ENCODE measurements around the gene PPP1R15A.

DNA sequence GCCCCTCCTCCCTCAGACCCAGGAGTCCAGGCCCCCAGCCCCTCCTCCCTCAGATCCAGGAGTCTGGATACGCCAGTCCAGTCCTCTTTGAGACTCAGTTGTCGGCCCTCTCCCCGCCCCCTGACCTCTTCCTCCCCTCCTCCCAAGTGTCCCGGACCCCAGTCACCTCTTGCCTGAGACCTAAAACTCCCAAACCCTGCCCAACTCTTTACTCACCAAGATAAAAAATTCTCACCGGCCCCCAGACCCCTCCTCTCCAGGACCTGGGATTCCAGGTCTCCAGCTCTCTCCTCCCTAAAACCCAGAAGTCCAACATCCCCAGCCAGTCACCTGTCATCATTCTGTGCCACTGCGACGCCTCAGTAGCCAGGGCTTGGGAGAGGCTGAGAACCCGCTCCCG is 34.5 kb upstream of the PPP1R15A start:
- TF ChIP-seq CTCF (IDR thresholded peaks at IDR 0.05; ENCODE audit: insufficient read depth, low read length, poor library complexity, severe bottlenecking) (no peak), EZH2phosphoT487 (conservative IDR thresholded peaks at IDR 0.05; ENCODE audit: low read length) (no peak)
